HG03457 (cell line): ENCODE measurements around the gene RAPGEF5.

ENCODE experiments used
- ATAC-seq: cut with Tn5 transposase; IDR thresholded peaks from one replicate; pipeline ENCODE4 v1.9.1; 2021; ENCODE audit warnings: moderate number of reproducible peaks; ENCODE audit not compliant: unreplicated experiment

The RAPGEF5 gene

GRCh38 chr7:22229148-22229547 is 127.8 kb downstream of the RAPGEF5 start:
- ATAC-seq: no peak

DNA sequence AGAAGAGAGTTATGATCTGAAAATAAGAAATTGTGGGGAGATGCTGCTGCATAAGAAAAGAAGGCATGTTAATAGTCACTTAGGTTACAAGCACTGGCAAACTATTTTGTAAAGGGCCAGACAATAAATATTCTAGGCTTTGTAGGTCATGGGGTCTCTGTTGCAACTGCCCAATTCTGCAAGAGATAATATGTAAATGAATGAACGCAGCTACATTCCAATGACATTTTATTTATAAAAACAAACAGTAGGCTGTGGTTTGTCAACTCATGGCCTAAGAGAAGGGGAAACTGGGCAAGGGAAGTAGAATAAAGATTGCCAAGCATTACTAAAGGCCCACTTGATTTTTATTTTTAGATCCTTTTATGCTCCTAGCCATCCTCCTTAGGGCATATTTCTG is 133.1 kb downstream of the RAPGEF5 start:
- ATAC-seq: no peak

- no peak for ATAC-seq
Observed at GRCh38 chr7:22220941-22221340, 136.0 kb downstream of the RAPGEF5 start.

DNA sequence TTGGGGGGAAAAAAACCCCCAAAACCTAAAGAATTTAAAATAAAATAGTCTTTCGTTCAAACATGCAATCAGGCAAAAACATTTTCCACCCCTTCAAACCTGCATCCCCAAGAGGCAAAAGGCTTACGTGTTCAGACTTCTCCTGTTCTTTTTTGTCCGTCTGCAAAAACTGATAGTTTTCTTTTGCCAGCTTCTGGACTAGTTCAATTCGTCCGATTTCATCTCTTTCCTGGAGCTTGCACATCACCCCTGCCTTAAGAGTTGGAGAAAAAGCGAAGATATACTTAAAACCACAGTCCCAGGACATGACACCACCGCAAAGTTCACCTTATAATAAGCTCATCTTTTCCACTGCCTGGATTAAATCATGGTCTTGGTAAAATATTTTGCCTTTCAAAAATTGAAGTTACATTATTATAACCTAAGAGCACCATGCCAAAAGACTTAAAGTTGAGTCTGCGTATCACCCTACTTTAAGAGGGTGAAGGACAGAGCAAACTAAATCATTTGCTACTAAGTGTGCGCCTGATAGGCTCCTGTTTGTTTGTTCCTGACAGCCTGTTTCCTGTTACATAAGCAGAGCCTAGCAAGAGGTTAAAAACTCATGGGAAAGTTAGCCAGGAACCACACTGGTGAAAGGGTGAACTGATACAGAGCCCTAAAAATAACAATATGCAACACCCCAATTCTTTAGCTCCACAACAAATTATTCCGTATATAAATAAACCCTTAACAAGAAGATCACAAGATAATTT is 137.0 kb downstream of the RAPGEF5 start:
- ATAC-seq: no peak

GRCh38 chr7:22219036-22219435 is 137.9 kb downstream of the RAPGEF5 start:
- ATAC-seq: no peak

- ATAC-seq: no peak
Observed at GRCh38 chr7:22216832-22217475, 140.0 kb downstream of the RAPGEF5 start.

- ATAC-seq: no peak
Observed at GRCh38 chr7:22216309-22216708, 140.6 kb downstream of the RAPGEF5 start.

- no peak for ATAC-seq
Observed at GRCh38 chr7:22214000-22214399, 143.0 kb downstream of the RAPGEF5 start.

GRCh38 chr7:22213081-22213480 is 143.9 kb downstream of the RAPGEF5 start:
- ATAC-seq: no peak

DNA sequence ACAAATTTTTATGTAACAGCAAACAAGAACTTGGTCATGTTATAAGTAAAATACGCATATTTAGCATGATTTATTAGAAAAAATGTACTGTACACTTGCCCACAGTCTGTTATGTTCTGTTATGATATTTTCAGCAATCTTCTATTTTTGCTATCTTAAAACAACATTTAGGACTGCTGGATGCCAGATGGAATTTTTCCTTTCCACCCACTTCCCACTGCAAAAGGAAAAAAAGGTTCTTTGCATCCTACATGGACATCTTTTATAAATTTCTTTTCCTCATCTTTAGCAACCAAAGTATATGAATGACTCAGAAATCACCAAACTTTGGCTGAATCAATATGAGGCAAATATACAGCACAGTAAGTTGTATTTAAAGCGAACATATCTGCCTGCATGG is 146.0 kb downstream of the RAPGEF5 start:
- no peak for ATAC-seq

DNA sequence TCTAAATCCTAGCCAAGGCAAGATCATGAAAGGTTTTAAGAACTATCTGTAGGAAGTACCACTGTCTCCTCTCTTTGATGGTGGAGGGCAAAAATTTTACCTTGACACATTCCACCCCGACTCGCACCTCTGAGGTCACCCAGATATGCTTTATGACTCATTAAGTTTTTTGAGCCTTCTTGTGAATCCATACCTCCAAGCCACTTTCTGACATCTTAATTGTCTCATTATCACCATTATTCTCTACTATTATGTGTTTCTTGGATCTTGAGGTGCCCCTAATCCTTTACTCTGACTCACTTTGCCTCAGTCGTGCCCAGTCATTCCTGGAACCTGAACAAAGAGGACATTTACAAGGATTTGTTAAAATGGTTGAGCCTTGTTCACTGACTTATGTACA is 146.6 kb downstream of the RAPGEF5 start:
- no peak for ATAC-seq

DNA sequence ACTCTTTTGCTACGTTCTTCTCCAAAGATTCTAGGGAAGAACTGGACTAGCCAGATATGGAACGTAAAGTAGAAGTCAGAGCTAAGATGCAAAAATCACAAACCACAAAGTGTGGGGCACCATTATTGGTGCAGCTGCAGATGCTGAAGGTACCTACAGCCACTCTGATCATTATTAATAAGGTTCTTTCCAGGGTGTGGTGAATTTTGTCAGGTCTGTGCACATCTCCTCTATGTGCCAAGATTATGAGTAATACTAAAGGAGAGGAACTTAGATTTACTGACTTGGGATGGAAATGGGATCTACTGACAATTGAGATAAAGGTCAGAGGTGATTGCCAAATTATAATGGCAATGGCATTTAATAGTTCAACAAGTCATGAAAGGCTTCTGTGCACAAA is 148.2 kb downstream of the RAPGEF5 start:
- no peak for ATAC-seq

- no peak for ATAC-seq
Observed at GRCh38 chr7:22207724-22208225, 149.2 kb downstream of the RAPGEF5 start.

GRCh38 chr7:22205631-22206030 is 151.3 kb downstream of the RAPGEF5 start:
- no peak for ATAC-seq

- no peak for ATAC-seq
Observed at GRCh38 chr7:22204312-22204711, 152.6 kb downstream of the RAPGEF5 start.

- ATAC-seq: no peak
Observed at GRCh38 chr7:22202141-22202540, 154.8 kb downstream of the RAPGEF5 start.

DNA sequence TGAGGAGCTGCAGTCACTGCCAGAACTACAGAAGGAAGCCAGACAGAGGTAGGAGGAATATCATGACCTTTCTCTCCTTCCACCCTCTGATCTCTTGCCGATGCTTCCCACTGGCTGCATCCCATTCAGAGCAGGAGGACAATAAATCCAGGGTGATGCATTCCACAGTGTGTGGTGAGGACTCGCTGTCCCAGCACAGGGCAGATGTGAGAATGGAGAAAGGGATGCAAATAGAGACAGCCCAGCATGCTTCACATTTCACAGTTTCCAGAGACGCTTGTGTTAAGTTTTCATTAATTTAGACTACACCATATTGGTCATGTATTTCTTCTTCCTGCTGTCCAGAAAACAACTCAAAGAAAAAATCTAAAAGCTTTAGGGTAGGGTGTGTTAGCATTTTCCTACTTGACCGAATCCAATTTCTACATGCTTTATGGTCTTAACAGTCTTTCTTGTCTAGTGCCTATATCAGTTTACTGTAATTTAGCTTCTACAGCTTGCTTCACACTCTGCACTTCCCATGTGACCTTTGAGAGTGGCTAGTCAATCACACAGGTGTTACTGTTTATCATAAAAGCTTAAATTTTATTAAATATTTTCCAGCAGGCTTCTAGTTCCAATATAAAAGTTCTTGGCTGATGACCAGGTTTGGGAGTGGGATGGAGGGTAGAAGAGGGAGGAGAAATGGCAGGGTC is 155.6 kb downstream of the RAPGEF5 start:
- no peak for ATAC-seq

DNA sequence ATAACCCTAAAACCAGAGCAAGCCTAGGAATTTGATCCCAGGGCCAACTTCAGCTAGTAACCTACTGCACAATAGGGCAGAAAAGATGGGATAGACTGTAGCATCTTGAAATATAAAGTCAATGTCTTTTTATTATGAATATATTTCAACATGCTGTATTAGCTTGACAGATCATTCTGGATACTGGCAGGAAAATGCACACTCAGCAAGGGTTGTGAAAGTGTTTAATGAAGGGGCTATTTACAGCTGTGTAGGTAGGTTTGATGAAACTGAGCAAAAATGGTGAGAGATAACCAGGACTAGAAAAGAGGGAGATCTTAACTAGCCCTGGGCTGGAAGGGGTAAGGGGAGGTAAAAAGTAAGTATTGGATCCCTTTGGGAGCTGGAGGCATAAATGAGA is 156.2 kb downstream of the RAPGEF5 start:
- no peak for ATAC-seq

DNA sequence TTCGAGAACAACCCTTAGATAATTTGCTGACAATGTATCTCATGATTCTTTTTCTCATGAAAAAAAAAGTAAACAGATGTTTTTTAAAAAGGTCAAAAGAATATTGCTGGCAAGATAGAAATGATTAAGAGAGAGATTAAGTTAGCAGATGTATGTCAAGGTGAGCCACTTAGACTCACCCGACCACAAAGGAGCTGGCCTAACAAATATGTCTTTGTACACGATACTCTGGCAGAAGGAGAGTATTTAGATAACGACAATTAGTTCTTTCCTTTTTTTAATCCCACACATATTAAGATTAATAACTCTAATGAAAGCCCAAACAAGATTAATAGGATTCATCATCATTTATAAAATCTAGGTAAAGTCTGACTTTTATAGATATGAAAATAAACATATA is 156.7 kb downstream of the RAPGEF5 start:
- ATAC-seq: no peak

- ATAC-seq: no peak
Observed at GRCh38 chr7:22197376-22197775, 159.6 kb downstream of the RAPGEF5 start.

DNA sequence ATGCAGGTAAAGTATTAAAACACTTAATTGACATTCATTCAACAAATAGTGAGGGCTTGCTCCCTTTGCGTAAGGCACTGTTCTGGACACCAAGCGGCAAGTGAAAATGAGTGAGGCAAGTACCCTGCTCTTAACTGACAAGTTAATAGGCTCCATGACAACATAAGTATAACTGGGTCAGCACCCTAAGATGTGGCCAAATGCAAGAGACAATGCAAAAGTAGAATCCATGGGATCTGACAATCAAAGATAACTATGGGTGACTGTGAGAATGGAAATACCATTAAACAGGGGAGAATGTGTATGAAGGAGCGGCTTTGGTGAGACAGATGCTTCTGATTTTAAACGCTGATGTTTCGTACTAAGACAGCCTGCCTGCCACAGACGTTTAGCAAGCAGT is 160.5 kb downstream of the RAPGEF5 start:
- ATAC-seq: no peak
